ENCODE results near the gene SLC8A1.
A peak's percentile ranks its signal among the peaks of the same experiment; 100 is the strongest.

Gene SLC8A1

GRCh38 chr2:40353231-40353630 is 98.7 kb downstream of the SLC8A1 start:
- no peak for DNase-seq (ENCODE audit: low spot score)

- DNase-seq (ENCODE audit: low spot score), result no peak
These were observed 99.2 kb downstream of the SLC8A1 start for GRCh38 chr2:40352703-40353099.

GRCh38 chr2:40352041-40352702 is 99.7 kb downstream of the SLC8A1 start:
- no peak for DNase-seq (ENCODE audit: low spot score)

GRCh38 chr2:40348665-40349064 is 103.2 kb downstream of the SLC8A1 start:
- DNase-seq (ENCODE audit: low spot score), result no peak

- DNase-seq (ENCODE audit: low spot score), result no peak
These were observed 103.9 kb downstream of the SLC8A1 start for GRCh38 chr2:40348038-40348437.

- no peak for DNase-seq (ENCODE audit: low spot score)
These were observed 105.1 kb downstream of the SLC8A1 start for GRCh38 chr2:40346535-40347354.

- no peak for DNase-seq (ENCODE audit: low spot score)
These were observed 107.5 kb downstream of the SLC8A1 start for GRCh38 chr2:40344364-40344763.

GRCh38 chr2:40343902-40344301 is 108.0 kb downstream of the SLC8A1 start:
- DNase-seq (ENCODE audit: low spot score), result no peak

GRCh38 chr2:40341198-40341597 is 110.7 kb downstream of the SLC8A1 start:
- DNase-seq (ENCODE audit: low spot score), result no peak

GRCh38 chr2:40339026-40339425 is 112.9 kb downstream of the SLC8A1 start:
- DNase-seq (ENCODE audit: low spot score), result no peak

GRCh38 chr2:40332191-40332826 is 119.6 kb downstream of the SLC8A1 start:
- DNase-seq (ENCODE audit: low spot score), result no peak

GRCh38 chr2:40330096-40330495 is 121.8 kb downstream of the SLC8A1 start:
- DNase-seq (ENCODE audit: low spot score), result no peak

- no peak for DNase-seq (ENCODE audit: low spot score)
These were observed 122.2 kb downstream of the SLC8A1 start for GRCh38 chr2:40329739-40330030.

- DNase-seq (ENCODE audit: low spot score), result no peak
These were observed 126.8 kb downstream of the SLC8A1 start for GRCh38 chr2:40325116-40325515.

GRCh38 chr2:40324656-40325055 is 127.2 kb downstream of the SLC8A1 start:
- DNase-seq (ENCODE audit: low spot score), result no peak

GRCh38 chr2:40321822-40322221 is 130.1 kb downstream of the SLC8A1 start:
- DNase-seq (ENCODE audit: low spot score), result no peak

GRCh38 chr2:40321016-40321623 is 130.8 kb downstream of the SLC8A1 start:
- peak; percentile 18 for DNase-seq (ENCODE audit: low spot score)

GRCh38 chr2:40318921-40319320 is 133.0 kb downstream of the SLC8A1 start:
- DNase-seq (ENCODE audit: low spot score), result no peak

- DNase-seq (ENCODE audit: low spot score), result no peak
These were observed 134.1 kb downstream of the SLC8A1 start for GRCh38 chr2:40317761-40318160.

- DNase-seq (ENCODE audit: low spot score), result no peak
These were observed 134.8 kb downstream of the SLC8A1 start for GRCh38 chr2:40317046-40317445.

- DNase-seq (ENCODE audit: low spot score), result no peak
These were observed 135.3 kb downstream of the SLC8A1 start for GRCh38 chr2:40316620-40317019.

GRCh38 chr2:40315683-40316082 is 136.2 kb downstream of the SLC8A1 start:
- DNase-seq (ENCODE audit: low spot score), result no peak

- no peak for DNase-seq (ENCODE audit: low spot score)
These were observed 140.9 kb downstream of the SLC8A1 start for GRCh38 chr2:40311026-40311425.
